HG02623 (cell line): ENCODE measurements around the gene ATF3.
"Not testable (repeated sequence)": the region's sequence is repeated elsewhere in the genome, so short reads cannot be mapped to it uniquely, and the experiment has no call there.

Experiments
- ATAC-seq: cut with Tn5 transposase; IDR thresholded peaks from one replicate; pipeline ENCODE4 v1.9.1; 2021; ENCODE audit warnings: moderate library complexity; ENCODE audit not compliant: unreplicated experiment

Gene ATF3

DNA sequence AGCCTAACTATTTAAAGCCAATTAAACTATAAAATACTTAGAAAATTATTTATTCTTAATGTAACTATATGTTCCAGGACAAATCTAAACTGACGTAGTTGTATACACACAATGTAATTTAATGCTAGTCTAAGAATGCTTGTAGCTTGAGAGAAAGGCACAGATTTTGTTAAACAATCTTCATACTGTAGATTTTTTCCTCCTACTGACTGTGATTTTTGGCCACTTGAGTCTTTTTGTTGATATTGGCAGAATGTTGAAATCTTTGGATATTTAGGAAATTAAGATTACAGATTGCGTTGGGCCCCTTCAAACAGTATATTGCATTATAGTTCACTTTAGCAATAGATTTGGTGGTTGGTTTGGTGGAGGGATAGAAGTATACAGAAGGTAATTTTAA is 40.5 kb downstream of the ATF3 start:
- ATAC-seq = no peak

DNA sequence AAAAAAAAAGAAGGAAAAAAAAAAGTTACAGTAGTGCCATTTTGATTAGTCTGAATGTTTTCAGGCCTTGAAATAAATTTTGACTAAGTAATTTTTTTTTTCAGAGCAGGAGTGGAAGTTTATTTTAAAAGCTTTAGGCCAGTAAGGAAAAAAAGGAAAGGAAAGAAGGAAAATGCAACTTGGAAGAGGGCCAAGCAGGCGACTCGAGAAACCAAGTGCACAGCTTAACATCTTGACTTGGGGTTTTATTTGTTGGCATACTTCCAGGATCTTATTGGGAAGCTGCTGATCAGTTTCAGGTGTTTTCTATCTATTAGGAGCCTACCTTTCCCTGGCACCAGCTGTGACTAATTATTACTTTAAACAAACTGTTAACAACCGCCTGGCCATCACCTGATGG is 41.7 kb downstream of the ATF3 start:
- ATAC-seq = no peak

DNA sequence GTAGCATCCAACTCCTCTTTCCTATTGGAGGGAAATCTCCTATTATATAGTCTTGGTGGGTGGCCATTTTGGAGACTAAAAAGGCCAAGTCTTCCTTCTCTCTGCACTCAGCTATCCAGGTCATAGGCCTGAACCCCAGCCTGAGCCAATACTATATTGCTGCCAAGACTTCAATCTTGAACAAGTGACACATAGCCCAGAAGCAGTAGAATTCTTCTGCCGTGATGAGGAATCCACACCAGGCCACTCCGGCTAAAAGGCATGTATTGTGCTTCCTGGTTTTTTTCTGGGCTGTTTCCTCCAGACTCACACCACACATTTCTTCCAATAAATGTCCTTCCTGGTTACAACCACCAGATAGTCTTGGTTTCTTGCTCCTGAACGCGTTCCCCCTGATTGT is 43.0 kb downstream of the ATF3 start:
- no peak for ATAC-seq

DNA sequence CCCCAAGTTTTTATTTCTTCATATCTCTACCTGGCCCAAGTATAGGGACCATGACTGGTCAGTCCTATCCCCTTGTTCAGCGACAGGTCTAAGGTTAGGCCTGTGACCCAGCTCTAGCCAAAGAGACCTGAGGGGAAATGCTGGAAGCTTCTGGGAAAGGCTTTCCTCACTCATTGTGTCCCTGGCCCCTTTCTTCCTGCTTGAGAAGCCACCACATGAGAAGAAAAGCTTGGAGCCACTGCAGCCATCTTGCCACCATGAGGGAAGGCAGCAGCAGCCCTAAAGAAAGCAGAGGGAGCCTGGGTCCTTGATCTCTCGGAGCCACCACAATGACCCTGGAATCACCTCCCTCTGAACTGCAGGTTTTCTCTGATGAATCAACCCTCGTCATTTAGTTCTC is 43.4 kb downstream of the ATF3 start:
- ATAC-seq = no peak

DNA sequence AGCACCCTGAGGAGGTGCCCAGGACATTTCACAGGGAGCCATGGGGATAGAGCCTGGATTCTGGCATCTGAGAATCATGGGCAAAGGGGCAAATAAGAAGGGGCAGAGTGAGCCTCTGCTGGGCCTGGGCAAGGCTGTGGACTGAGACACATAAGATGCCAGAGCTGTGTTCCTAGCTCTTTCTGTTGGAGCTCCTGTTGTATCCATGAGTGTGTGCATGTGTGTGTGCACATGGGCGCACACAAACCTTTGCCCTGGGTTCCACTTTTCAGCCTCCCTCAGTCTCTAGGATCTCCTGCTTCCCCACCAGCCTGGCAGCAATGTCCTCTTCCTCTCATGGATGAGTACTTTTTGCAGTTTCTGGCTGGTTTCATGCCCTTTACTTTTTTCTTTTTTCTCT is 44.0 kb downstream of the ATF3 start:
- no peak for ATAC-seq

DNA sequence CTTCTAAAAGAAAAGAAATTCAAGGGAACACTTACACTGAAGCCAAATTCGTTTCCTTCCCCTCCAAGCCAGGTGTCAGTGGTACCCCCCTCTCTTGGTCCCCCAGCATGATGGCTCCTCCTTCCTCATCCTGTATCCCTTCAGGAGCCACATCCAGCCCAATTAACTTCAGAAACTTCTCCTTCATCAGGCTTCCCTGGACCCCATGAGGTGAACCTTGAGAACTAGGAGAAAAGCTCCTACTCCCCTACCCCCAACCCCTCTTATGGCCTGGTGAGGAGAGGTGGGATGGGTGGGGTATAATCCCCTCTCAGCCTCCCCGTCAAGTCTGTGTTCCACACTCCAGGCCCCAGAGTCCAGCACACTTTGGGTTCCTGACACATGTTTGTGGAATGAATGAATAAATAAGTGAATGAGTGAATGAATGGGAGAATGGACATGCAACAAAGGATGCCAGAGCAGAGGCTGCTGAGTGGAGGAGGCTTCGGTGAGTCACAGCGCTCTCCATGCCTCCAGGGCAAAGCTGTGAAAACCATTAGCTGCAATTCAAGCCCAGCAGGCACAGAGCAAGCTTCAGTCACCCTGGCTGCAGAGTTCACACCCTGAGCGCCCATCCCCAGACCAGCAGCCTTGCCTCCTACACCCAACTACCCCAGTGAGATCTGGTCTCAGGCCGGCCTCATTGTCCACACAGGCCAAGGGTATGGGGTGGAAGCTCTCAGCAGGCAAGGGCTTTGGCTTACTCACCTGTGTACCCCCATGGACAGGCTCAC is 47.3 kb downstream of the ATF3 start:
- ATAC-seq = no peak

DNA sequence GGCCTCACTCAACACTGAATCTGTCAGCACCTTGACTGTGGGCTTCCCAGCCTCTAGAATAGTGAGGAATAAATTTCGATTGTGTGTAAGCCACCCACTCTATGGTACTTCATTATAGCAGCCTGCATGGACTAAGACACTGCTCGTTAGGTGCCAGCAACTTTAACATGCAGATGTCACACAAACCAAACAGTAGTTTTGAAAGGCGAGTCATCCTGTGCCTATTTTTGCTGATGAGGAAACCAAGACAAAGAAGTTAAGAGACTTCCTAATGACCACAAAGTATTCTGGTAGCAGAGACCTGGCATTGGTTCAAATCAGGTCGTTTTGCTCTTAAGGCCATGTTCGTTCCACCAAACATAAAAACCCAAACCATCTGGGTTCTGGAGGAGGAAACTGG is 48.2 kb downstream of the ATF3 start:
- no peak for ATAC-seq

DNA sequence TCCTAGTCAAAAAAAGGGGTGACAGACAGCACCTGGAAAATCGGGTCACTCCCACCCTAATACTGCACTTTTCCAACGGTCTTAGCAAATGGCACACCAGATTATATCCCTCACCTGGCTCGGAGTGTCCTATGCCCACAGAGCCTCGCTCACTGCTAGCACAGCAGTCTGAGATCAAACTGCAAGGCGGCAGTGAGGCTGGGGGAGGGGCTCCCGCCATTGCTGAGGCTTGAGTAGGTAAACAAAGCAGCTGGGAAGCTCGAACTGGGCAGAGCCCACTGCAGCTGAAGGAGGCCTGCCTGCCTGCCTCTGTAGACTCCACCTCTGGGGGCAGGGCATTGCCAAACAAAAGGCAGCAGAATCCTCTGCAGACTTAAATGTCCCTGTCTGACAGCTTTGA is 49.7 kb downstream of the ATF3 start:
- ATAC-seq = not testable (repeated sequence)

DNA sequence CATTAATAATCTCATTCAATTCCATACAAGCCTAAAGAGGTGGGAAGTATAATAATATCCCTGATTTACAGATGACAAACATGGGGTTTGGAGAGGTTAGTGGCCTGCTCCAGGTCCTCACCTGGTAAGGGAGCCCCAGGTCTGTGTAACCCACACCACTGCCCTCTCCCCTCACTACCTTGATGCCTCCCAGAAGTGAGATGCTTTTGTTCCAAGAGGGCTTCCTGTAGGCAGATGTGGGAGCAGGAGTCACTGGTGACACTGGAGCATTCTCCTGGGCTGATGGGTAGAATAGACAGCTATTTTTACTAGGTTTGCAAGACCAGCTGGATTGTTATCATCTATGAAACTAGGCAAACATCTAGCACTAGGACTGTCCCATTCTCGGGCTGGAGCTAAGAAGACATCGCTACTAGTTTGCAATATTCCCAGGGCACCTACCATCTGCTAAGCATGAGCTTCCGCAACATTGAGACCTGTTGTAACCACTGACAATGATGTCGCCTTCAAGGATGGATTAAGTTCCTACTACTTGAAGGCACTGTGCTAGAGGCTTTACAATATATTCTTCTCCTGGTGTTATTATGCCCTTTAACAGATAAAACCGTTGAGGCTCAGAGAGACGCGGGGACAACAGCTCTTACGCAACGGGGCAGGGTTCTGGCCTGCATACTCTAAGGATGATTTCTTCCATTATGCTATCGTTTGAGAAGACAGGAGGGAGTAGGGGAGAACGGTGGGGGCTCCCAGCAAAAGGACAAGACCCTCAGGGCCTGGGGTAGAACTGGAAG is 56.0 kb downstream of the ATF3 start:
- no peak for ATAC-seq

DNA sequence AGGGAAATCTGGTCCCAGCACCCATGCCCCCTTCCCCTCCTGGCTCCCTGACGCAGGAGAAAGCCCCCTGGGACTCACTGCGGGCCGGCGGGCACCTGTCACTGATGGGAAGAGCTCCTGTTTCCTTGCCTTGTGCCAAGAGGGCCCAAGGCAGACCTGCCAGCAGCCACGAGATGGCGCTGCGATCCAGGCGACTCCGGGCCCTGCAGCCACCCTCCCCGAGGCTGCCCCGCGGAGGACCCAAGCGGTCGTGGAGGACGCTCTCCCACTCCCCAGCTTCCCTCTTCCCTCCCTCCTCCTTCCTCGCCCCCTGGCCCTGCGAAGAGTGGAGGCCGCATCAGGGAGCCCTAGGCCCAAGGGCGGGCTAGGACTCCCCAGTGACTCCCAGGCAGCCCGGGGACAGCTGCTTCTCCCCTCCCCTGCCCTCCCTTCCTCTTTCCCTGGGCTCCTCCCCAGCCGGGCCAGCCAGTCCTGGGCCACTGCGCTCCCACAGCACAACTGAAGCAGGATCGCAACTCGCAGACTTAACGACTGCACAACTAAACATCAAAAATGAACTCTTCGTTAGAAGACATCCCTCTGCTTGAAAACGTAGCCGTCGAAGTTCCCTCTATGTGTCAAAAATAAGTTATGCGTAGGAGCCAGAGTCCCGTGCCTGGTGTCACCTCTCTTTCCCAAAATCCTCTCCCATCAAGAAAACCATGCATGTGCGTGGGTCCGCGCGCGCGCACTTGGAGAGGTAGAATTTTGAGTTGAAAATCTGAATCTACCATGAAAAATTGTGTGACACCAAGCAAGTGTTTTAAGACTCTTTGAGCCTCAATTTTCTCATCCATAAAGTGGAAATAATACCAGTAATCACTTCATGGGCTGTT is 56.9 kb downstream of the ATF3 start:
- peak; percentile 89 for ATAC-seq

DNA sequence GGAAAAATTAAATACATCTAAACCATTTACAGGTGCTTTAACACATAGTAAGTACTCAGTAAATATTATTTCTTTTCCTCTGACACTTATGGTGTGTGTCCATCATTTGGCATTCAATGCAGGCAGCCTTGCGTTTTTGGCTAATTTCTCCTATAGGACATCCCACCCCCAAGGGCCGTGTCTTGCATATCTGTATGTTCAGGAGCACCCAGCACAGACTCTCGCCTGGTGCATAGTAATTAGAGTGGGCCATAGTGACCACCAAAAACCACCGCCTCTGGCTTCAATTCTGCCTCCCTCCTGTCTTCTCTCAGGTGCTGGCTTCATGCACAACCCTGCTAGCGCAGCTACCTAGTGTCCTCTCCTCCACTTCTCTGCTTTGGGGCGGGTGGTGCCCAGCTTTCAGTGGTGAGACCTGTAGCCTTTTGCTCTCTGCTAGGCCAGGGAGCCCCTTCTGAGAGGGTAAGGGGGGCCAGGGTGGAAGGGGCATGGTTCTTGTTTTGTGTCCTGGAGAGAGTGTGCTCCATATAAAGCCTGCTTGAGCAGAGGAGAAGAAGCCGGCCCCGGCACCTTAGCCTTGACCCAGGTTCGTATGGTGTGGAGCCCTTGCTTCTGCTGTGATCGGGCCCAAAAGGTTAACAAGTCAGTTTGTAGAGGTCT is 57.7 kb downstream of the ATF3 start:
- ATAC-seq = no peak

DNA sequence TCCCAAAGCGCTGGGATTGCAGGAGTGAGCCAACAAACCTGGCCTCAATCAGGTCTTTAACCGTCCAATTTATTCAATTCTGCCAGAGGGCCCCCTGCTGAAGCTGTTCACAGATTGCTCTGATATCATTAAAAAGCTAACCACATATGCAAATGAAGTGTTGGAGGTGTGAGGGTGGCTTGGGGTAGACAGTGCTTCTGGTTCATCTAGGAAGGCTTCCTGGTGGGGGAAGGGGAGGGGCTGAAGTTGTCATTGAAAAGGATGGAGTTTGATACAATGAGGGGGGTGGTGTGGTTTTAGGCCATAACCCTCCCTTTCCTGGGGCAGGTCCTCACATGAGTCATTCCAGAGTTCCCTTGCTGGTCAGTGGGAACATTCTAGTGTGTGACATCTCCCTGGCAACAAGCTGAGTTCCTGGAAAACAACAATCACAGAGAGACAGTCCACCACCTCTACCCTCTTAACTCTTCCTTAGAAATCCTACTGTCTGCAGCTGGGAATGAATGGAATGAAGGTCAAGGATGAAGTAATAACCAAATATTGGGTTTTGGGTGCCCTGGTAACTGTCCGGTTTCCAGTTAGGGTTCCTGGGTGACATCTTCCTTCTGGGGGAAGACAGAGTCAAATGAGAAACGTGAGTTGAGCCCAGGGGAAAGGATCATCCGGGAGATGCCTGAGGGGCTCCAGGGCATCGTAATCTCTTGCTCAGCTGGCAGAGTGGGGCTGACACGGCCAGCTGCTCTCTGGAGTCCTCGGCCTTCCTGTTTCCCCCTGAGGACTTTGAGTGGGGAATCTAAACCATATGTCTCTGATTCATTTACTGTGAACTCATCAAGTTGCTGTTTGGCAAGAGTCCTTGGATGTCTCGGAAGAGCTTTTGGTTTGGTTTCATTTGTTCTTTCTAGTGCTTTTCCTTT is 58.9 kb downstream of the ATF3 start:
- ATAC-seq = no peak

DNA sequence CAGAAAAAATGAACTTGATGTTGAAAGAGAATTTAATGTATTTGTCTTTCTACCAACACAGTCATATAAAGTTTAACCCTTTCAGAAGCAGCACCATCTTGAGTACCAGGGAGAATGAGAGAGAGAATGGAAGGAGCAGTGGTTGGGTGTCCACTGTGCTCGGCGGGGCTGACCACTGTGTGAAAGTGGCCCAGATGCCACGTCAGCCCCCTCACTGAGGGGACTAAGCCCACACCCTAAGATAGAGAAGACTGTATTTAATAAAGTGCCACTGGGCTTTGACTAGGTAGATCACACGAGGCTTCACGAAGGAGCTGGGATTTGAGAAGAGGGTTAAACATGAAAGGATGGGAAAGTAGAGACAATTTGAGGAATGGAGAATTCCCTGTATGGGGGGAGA is 59.9 kb downstream of the ATF3 start:
- ATAC-seq = no peak

DNA sequence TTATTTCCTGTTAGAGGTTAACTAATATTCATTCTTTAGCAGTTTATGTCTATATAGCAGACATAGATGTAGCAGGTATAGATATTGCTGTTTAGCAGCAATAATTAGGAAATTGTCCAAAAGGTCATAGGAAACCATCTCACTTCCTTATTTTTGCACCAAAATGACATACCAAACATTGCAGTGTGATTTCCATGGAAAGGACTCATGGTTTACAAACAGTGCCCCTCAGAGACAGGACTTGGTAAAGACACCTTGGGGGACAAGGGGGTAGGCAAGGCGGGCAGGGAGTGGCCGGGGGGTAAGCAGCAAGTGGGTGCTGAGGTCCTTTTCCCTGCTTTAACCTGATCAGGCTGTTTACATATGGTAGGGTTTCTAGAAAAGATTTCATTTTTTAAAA is 60.5 kb downstream of the ATF3 start:
- no peak for ATAC-seq

DNA sequence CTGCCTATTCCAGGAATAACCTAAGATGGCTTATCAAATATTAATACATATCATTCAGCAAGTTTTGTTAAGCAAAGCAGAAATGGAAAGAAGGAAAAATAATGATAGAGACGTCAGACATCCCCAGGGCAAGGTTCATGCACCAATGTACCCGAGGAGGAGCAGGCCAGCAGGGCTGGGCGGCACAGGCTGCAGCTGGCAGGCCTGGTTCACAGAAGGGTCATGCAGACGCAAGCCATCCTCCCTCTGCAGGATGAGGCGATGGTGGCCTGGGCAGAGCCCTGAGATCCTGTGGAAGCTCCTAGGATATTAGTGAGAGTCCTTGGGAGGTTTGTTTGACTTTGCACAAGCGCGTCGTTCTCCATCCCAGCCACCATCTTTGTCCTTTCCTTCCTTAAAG is 61.0 kb downstream of the ATF3 start:
- ATAC-seq = no peak

DNA sequence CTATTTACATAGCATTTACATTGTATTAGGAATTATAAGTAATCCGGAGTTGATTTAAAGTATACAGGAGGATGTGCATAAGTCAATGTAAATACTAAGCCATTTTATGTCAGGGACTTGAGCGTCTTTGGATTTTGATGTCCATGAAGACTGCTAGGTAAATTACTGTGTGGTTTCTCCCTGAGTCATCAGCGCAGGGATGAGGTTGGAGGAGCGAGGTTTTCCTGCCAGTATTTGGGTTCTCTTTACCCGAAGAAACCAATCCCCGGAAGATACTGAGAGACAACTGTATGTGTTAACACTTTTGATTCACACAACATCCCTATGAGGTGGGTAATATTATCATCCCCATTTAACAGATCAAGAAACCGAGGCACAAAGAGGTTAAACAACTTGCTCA is 61.7 kb downstream of the ATF3 start:
- ATAC-seq = no peak
